ENCODE data around the gene GGA1. TPM values are rescaled to one million over a fixed set of nuclear protein-coding genes. Genes with fewer than 3 reads are reported as not detected.

GGA1 gene
- total RNA-seq, 1 experiment from 2014 or later: 89.8 TPM

DNA sequence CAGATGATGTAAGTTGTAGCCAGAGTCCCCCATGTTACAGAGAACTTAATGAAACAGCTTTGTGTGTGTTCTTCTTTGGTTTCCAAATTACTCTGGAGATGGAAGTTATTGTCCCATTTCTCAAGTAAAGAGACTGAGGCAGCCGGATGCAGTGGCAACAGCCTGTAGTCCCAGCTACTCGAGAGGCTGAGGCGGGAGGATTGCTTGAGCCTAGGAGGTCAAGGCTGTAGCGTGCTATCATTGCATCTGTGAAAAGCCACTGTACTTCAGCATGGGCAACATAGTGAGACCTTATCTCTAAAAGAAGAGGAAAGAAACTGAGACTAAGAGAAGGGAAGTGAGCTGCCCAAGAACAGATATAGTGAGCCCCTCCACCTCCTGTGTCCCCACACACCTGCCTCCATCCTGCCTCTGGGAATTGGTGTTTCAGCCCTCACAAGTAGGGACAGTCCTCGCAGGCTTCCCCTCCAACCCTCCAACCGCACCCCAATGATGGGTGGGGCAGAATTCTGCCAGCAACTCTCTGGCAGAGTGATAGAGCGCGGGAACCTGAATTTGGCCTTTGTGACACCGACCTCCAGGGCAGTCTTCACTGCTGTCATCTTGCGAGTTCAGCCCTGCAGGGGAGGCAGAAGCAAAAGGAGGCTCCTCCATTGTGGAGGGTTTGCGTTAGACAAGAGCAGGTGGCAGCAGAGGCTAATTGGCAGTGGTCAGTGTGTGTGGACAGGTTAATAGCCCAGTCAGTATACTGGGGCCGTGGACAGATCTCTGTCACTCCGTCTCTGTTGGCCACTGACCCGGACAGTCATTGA is 51.5 kb downstream of the GGA1 start:
- peaks cover 40% of the 10 kb centered on the region for H3K4me1 Mint-ChIP-seq (ENCODE audit: low read depth, unreplicated experiment)
- H3K4me3 Mint-ChIP-seq (ENCODE audit: low read depth, unreplicated experiment): peak overlapping the region; percentile 92
- TF ChIP-seq CTCF (IDR thresholded peaks at IDR 0.05; ENCODE audit: unreplicated experiment): no peak
- intact Hi-C loops (cut with micrococcal nuclease; ENCODE audit: unreplicated experiment): no loop called here
- H3K9me3 Mint-ChIP-seq (ENCODE audit: low read depth, unreplicated experiment): no peaks in the 10 kb centered on the region
- peak overlapping the region; percentile 74 for H3K27ac Mint-ChIP-seq (ENCODE audit: unreplicated experiment)
- peaks cover 30% of the 10 kb centered on the region for H3K36me3 Mint-ChIP-seq (ENCODE audit: insufficient read depth, unreplicated experiment)
- DNase-seq: no peak
- CTCF ChIA-PET: interaction anchor here (1.8 kb wide), 1 partner anchor 21 kb away, joined by 13 read pairs; no protein-coding TSS in a partner anchor
- H3K27me3 Mint-ChIP-seq (ENCODE audit: unreplicated experiment): no peaks in the 10 kb centered on the region
- TSS peak; percentile 29 for BruUV-seq (replicated peaks)

DNA sequence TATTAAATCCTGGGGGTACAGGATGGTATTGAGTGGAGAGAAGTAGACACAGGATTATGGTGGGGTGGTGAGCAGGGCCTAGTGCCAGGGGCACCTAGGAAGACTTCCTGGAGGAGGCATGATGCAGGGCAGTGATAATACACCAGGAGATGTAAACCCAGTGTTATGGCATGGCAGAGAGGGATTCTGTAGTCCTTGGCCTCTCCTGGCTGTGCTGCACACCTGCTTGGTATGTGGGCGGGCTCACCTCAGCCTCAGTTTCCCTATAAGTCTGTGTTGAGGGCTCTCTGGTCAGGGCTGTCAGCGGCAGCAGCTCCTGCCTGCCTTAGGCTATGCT is 52.0 kb downstream of the GGA1 start:
- no peak for DNase-seq
- intact Hi-C loops (cut with micrococcal nuclease; ENCODE audit: unreplicated experiment): no loop called here
- H3K36me3 Mint-ChIP-seq (ENCODE audit: insufficient read depth, unreplicated experiment): peaks cover 36% of the 10 kb centered on the region
- H3K4me3 Mint-ChIP-seq (ENCODE audit: low read depth, unreplicated experiment): no peak overlapping the region
- CTCF ChIA-PET: interaction anchor here (0.8 to 1.8 kb wide), 3 partner anchors 17 to 54 kb away, joined by 3 to 13 read pairs (median 4); no protein-coding TSS in a partner anchor
- no TSS peak for BruUV-seq (replicated peaks)
- no peak for TF ChIP-seq CTCF (IDR thresholded peaks at IDR 0.05; ENCODE audit: unreplicated experiment)
- no peaks in the 10 kb centered on the region for H3K27me3 Mint-ChIP-seq (ENCODE audit: unreplicated experiment)
- H3K9me3 Mint-ChIP-seq (ENCODE audit: low read depth, unreplicated experiment): no peaks in the 10 kb centered on the region
- no peak overlapping the region for H3K27ac Mint-ChIP-seq (ENCODE audit: unreplicated experiment)
- H3K4me1 Mint-ChIP-seq (ENCODE audit: low read depth, unreplicated experiment): peaks cover 40% of the 10 kb centered on the region

- intact Hi-C loops (cut with micrococcal nuclease; ENCODE audit: unreplicated experiment): no loop called here
- BruUV-seq (replicated peaks): TSS peak; percentile 10
- Mint-ChIP-seq H3K9me3 (ENCODE audit: low read depth, unreplicated experiment) (no peaks in the 10 kb centered on the region), H3K36me3 (ENCODE audit: insufficient read depth, unreplicated experiment) (peaks cover 42% of the 10 kb centered on the region), H3K4me1 (ENCODE audit: low read depth, unreplicated experiment) (peaks cover 40% of the 10 kb centered on the region), H3K4me3 (ENCODE audit: low read depth, unreplicated experiment) (no peak overlapping the region), H3K27me3 (ENCODE audit: unreplicated experiment) (no peaks in the 10 kb centered on the region), H3K27ac (ENCODE audit: unreplicated experiment) (no peak overlapping the region)
- DNase-seq: no peak
- CTCF ChIA-PET: interaction anchor here (0.5 to 1.8 kb wide), 7 partner anchors 13 to 801 kb away, joined by 3 to 13 read pairs (median 4); no protein-coding TSS in a partner anchor
- TF ChIP-seq CTCF (IDR thresholded peaks at IDR 0.05; ENCODE audit: unreplicated experiment): no peak
These were observed 52.7 kb downstream of the GGA1 start for GRCh38 chr22:37661160-37661924.

DNA sequence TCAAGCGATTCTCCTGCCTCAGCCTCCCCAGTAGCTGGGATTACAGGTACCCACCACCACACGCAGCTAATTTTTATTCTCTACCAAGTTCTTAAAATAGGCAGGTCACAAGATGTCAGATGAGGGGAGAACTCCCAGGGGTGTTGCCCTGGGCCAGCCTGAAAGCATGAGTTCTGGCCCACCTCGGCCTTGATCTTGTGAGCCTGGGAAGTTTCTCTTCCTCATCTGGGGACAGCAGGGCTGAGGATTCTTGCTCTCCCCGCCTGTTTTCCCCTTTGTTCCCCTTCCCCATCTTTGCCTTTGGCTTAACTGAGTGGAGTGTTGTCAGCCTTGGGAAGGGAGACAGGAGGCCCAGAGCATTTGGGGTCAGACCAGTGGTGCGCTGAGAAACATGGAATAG is 53.4 kb downstream of the GGA1 start:
- DNase-seq: no peak
- Mint-ChIP-seq H3K4me3 (ENCODE audit: low read depth, unreplicated experiment) (no peak overlapping the region), H3K27ac (ENCODE audit: unreplicated experiment) (no peak overlapping the region), H3K27me3 (ENCODE audit: unreplicated experiment) (no peaks in the 10 kb centered on the region), H3K4me1 (ENCODE audit: low read depth, unreplicated experiment) (peaks cover 40% of the 10 kb centered on the region), H3K36me3 (ENCODE audit: insufficient read depth, unreplicated experiment) (peaks cover 49% of the 10 kb centered on the region), H3K9me3 (ENCODE audit: low read depth, unreplicated experiment) (no peaks in the 10 kb centered on the region)
- BruUV-seq (replicated peaks): no TSS peak
- CTCF ChIA-PET: interaction anchor here (0.5 to 1.8 kb wide), 5 partner anchors 13 to 801 kb away, joined by 3 to 13 read pairs (median 4); no protein-coding TSS in a partner anchor
- TF ChIP-seq CTCF (IDR thresholded peaks at IDR 0.05; ENCODE audit: unreplicated experiment): no peak
- intact Hi-C loops (cut with micrococcal nuclease; ENCODE audit: unreplicated experiment): no loop called here

Data from Calu3 (cell line).